K562 (cell line): ENCODE data around the gene EDEM2. TPM values are rescaled to one million over a fixed set of nuclear protein-coding genes. Genes with fewer than 3 reads are reported as not detected.
A peak's percentile ranks its signal among the peaks of the same experiment; 100 is the strongest.

Experiments
- CREB3 ChIP-seq: fragments of 450-650 bp; conservative IDR thresholded peaks from 2 replicates; pipeline ENCODE4 v1.6.1; 2016; ENCODE audit warnings: missing genetic modification characterization, low read depth, mild to moderate bottlenecking, missing compliant biosample characterization, moderate library complexity
- E2F5 ChIP-seq: sonication (generic); formaldehyde crosslinking; IDR thresholded peaks from 2 replicates; pipeline ENCODE4 v1.8.0; 2022; ENCODE audit warnings: mild to moderate bottlenecking, missing genetic modification reagents
- ETS1 ChIP-seq: conservative IDR thresholded peaks from 2 replicates; pipeline ENCODE4 v1.6.1; 2011; ENCODE audit warnings: low read depth, mild to moderate bottlenecking, low read length; ENCODE audit not compliant: control insufficient read depth
- GTF2E2 ChIP-seq: fragments of 200-800 bp; sonication (Bioruptor generic); IDR thresholded peaks from 2 replicates; pipeline ENCODE4 v1.6.1; 2016; ENCODE audit warnings: missing genetic modification characterization, missing compliant biosample characterization
- MAFK ChIP-seq: IDR thresholded peaks from 2 replicates; pipeline ENCODE4 v1.6.1; 2011; ENCODE audit warnings: low read length, improper control_type of control experiment
- NR3C1 ChIP-seq: sonication (generic); formaldehyde crosslinking; IDR thresholded peaks from 2 replicates; pipeline ENCODE4 v1.8.1; 2022; ENCODE audit warnings: missing genetic modification reagents
- NRF1 ChIP-seq, 2 experiments: fragments of 450-650 bp; IDR thresholded peaks in 1 of 2; conservative IDR thresholded peaks in 1 of 2; 2 replicates each; pipeline ENCODE4 v1.6.1; 2014; ENCODE audit warnings: mild to moderate bottlenecking in 2 of 2
- RBM39 ChIP-seq: fragments of 200-400 bp; formaldehyde crosslinking; optimal IDR thresholded peaks from 2 replicates; pipeline ENCODE3; 2018; ENCODE audit warnings: low read depth, low read length
- SPI1 ChIP-seq: IDR thresholded peaks from 2 replicates; pipeline ENCODE4 v1.6.1; 2011; ENCODE audit warnings: low read depth, low read length, control low read depth, borderline replicate concordance
- TCFL5 ChIP-seq: fragments of 250-450 bp; sonication (Bioruptor Pico); conservative IDR thresholded peaks from 2 replicates; pipeline ENCODE4 v1.6.1; 2021; ENCODE audit warnings: mild to moderate bottlenecking, moderate library complexity, matching md5 sums
- THRB ChIP-seq: fragments of 450-650 bp; formaldehyde crosslinking; conservative IDR thresholded peaks from 2 replicates; pipeline ENCODE4 v1.4.0; 2022; ENCODE audit warnings: mild to moderate bottlenecking, missing genetic modification characterization
- ZMIZ1 ChIP-seq, 2 experiments: fragments of 150-350 bp in 1 of 2; IDR thresholded peaks; 2 replicates each; pipeline ENCODE4 v1.6.1; 2012 to 2016; ENCODE audit warnings: low read depth in 2 of 2, low read length in 2 of 2, mild to moderate bottlenecking in 1 of 2, moderate library complexity in 1 of 2
- ZNF174 ChIP-seq: fragments of 250-450 bp; sonication (Bioruptor Pico); IDR thresholded peaks from 2 replicates; pipeline ENCODE4 v1.4.0; 2020; ENCODE audit warnings: mild to moderate bottlenecking
- ZNF583 ChIP-seq: fragments of 250-450 bp; sonication (Bioruptor Pico); IDR thresholded peaks from 2 replicates; pipeline ENCODE4 v1.4.0; 2020
- ZNF76 ChIP-seq: fragments of 250-450 bp; sonication (Bioruptor Pico); IDR thresholded peaks from 2 replicates; pipeline ENCODE4 v1.4.0; 2020; ENCODE audit warnings: mild to moderate bottlenecking, moderate library complexity, borderline replicate concordance
- polyA plus RNA-seq, 8 experiments: library from polyadenylated mRNA; depleted of rRNA in 4 of 8; stranded (reverse) in 5 of 8; unstranded in 3 of 8; fragments of >200 nt; fragmentation: Nextera tagmentation in 2 of 8; fragmentation: Illumina TruSeq in 1 of 8; extraction: Ambion mirVana in 2 of 8; extraction: Trizol in 1 of 8; gene quantifications; 2 replicates each; pipeline versions ENCODE4 v1.2.1 to v1.2.3, GENCODE V29; 2011 to 2014; ENCODE audit warnings: inconsistent platforms in 1 of 8, missing spikeins in 1 of 8
- total RNA-seq, 7 experiments: library from RNA; depleted of rRNA in 6 of 7; stranded (reverse); fragments of >200 nt in 6 of 7; fragmentation: Illumina TruSeq in 2 of 7; extraction: Trizol in 2 of 7; gene quantifications; 2 replicates each; pipeline versions ENCODE4 v1.2.1 to v1.2.3, GENCODE V29; 2011 to 2021; ENCODE audit warnings: low replicate concordance in 1 of 7
- TF ChIP-seq, protein P1 (sequence below): sonication (generic); formaldehyde crosslinking; IDR thresholded peaks from 2 replicates; pipeline ENCODE4 v1.8.0; 2022; ENCODE audit warnings: mild to moderate bottlenecking, missing genetic modification reagents

EDEM2 gene
- total and polyA plus RNA-seq, 9 of the 15 experiments (the other 6 are each of a cell fraction or from before 2014, with no cell fraction given) = 6.9 to 11.0 (median 9.7) TPM

GRCh38 chr20:35092524-35093266 is 54.4 kb downstream of the EDEM2 start, which contains the start of gene TRPC4AP (continued):
- TF ChIP-seq MAFK (peak; percentile 5; the same call in 1 of the 2 replicates), E2F5 (CRISPR knock-in tag) (no peak; the same call in 1 of the 2 replicates), ZNF583 (CRISPR knock-in tag) (peak; percentile 73), RBM39 (no peak), ZNF174 (CRISPR knock-in tag) (peak; percentile 59; the same call in 1 of the 2 replicates), ETS1 (peak; percentile 98), CREB3 (tag) (peak; percentile 94), ZMIZ1 (IDR thresholded peaks at IDR 0.05; ENCODE audit: low read depth in 2 of 2, low read length in 2 of 2) (peak in 1 of 2 experiments; percentile 70; a peak in 1 of 4 replicates), NRF1 (conservative IDR thresholded peaks at IDR 0.05 in 1 of 2, IDR thresholded peaks at IDR 0.05 in 1 of 2) (peak; percentile 77 to 83), ZNF76 (CRISPR knock-in tag) (peak; percentile 89; the same call in 1 of the 2 replicates), TCFL5 (CRISPR knock-in tag) (no peak), THRB (CRISPR knock-in tag) (0 out of 2 replicates have a peak, but pooled peaks have one; percentile 46), NR3C1 (CRISPR knock-in tag) (no peak), SPI1 (0 out of 2 replicates have a peak, but pooled peaks have one; percentile 22), GTF2E2 (tag) (peak; percentile 82; the same call in 1 of the 2 replicates)
- TF ChIP-seq, protein P1, sequence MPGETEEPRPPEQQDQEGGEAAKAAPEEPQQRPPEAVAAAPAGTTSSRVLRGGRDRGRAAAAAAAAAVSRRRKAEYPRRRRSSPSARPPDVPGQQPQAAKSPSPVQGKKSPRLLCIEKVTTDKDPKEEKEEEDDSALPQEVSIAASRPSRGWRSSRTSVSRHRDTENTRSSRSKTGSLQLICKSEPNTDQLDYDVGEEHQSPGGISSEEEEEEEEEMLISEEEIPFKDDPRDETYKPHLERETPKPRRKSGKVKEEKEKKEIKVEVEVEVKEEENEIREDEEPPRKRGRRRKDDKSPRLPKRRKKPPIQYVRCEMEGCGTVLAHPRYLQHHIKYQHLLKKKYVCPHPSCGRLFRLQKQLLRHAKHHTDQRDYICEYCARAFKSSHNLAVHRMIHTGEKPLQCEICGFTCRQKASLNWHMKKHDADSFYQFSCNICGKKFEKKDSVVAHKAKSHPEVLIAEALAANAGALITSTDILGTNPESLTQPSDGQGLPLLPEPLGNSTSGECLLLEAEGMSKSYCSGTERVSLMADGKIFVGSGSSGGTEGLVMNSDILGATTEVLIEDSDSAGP (CRISPR knock-in tag) = no peak
